HG03442 (cell line): Measurements from ENCODE around the gene CHCHD4.
"Not testable (repeated sequence)": the region's sequence is repeated elsewhere in the genome, so short reads cannot be mapped to it uniquely, and the experiment has no call there.

Source experiments
- ATAC-seq: cut with Tn5 transposase; IDR thresholded peaks from one replicate; pipeline ENCODE4 v1.9.1; 2021; ENCODE audit warnings: mild to moderate bottlenecking, moderate library complexity; ENCODE audit not compliant: unreplicated experiment

CHCHD4 gene

GRCh38 chr3:14121859-14122258, 2.8 kb downstream of the CHCHD4 start:
- ATAC-seq: no peak

GRCh38 chr3:14120921-14121448, 3.7 kb downstream of the CHCHD4 start:
- ATAC-seq: not testable (repeated sequence)

- ATAC-seq: no peak
Observed at GRCh38 chr3:14120111-14120920, 4.4 kb downstream of the CHCHD4 start.

GRCh38 chr3:14119651-14120050, 5.0 kb downstream of the CHCHD4 start:
- ATAC-seq: no peak

GRCh38 chr3:14118400-14119381, 6.0 kb downstream of the CHCHD4 start:
- ATAC-seq: no peak

GRCh38 chr3:14117468-14118399, 6.9 kb downstream of the CHCHD4 start:
- ATAC-seq: no peak

- no peak for ATAC-seq
Observed at GRCh38 chr3:14113965-14114635, 10.6 kb downstream of the CHCHD4 start.

- no peak for ATAC-seq
Observed at GRCh38 chr3:14110699-14111098, 14.0 kb downstream of the CHCHD4 start.

GRCh38 chr3:14109821-14110220, 14.8 kb downstream of the CHCHD4 start:
- not testable (repeated sequence) for ATAC-seq

GRCh38 chr3:14097616-14098391, 26.9 kb downstream of the CHCHD4 start:
- ATAC-seq: no peak

- ATAC-seq: no peak
Observed at GRCh38 chr3:14096742-14097141, 27.9 kb downstream of the CHCHD4 start.

- no peak for ATAC-seq
Observed at GRCh38 chr3:14093831-14094230, 30.8 kb downstream of the CHCHD4 start.

- ATAC-seq: no peak
Observed at GRCh38 chr3:14092464-14092863, 32.2 kb downstream of the CHCHD4 start.

- not testable (repeated sequence) for ATAC-seq
Observed at GRCh38 chr3:14091959-14092358, 32.7 kb downstream of the CHCHD4 start.

GRCh38 chr3:14087461-14087860, 37.2 kb downstream of the CHCHD4 start:
- ATAC-seq: not testable (repeated sequence)

- ATAC-seq: no peak
Observed at GRCh38 chr3:14082108-14082657, 42.5 kb downstream of the CHCHD4 start.

GRCh38 chr3:14077310-14077709, 47.4 kb downstream of the CHCHD4 start:
- ATAC-seq: no peak

- not testable (repeated sequence) for ATAC-seq
Observed at GRCh38 chr3:14075233-14075632, 49.4 kb downstream of the CHCHD4 start.

GRCh38 chr3:14064910-14065309, 59.8 kb downstream of the CHCHD4 start:
- ATAC-seq: no peak
